Activated naive CD4-positive, alpha-beta T cell (primary cell): ENCODE data around the gene AVPR1B.
"Not testable (repeated sequence)": the region's sequence is repeated elsewhere in the genome, so short reads cannot be mapped to it uniquely, and the experiment has no call there.

Experiments used
- DNase-seq, 4 experiments: peaks; one replicate each; lab custom pipeline; 2025; lab: John Stamatoyannopoulos, UW

The AVPR1B gene

GRCh38 chr1:206080026-206080820 lies 37.0 kb downstream of the AVPR1B start:
- DNase-seq: no peak

- DNase-seq: no peak
Observed at GRCh38 chr1:206079135-206079534, 38.1 kb downstream of the AVPR1B start.

DNA sequence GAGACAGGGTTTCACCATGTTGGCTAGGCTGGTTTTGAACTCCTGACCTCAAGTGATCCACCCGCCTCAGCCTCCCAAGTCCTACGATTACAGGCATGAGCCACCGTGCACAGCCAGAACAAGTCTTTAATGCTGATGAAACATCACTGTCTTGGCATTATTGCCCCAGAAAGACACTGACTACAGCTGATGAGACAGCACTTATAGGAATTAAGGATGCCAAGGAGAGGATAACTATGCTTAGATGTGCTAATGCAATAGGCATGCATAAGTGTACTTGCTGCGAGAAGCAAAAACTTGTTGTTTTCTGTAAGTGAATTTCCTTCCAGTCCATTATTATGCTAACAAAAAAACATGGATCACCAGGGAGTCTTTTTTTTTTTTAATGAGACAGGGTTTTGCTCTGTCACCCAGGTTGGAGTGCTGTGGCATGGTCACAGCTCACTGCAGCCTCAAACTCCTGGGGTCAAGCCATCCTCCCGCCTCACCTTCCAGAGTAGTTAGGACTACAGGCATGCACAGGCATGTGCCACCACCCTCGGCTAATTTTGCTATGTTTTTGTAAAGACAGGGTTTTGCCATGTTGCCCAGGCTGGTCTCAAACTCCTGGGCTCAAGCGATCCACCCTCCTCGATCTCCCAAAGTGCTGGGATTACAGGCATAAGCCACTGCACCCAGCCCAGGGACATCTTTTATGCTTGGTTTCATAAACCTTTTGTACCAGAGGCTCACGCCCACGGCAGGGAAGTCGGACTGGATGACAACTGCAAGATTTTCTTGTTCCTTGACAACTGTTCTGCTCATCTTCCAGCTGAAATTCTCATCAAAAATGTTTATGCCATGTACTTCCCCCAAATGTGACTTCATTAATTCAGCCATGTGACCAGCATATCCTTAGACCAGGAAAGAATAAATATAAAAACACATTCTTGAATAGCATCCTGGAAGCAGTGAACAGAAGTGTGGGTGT lies 41.1 kb downstream of the AVPR1B start:
- no peak for DNase-seq

DNA sequence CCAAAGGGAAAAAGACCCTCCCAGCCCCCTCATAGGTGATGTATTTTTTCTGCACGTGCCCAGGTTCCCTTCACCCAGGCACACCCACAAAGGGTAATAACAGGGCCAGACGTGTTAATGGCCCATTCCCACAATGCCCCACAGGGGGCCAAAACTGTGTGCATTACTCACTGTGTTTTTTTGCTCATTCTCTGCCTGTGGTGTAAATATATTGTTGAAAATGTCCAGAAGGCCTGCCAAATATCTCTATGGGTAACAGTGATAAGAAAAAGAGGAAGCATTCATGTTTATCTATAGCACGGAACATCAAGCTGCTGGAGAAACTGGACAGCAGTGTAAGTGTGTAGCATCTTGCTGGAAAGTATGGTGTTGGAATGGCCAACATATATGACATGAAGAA lies 42.3 kb downstream of the AVPR1B start:
- no peak for DNase-seq

GRCh38 chr1:206070627-206071304 lies 46.4 kb downstream of the AVPR1B start:
- DNase-seq: no peak

- DNase-seq: no peak
Observed at GRCh38 chr1:206068314-206068713, 48.9 kb downstream of the AVPR1B start.

- no peak for DNase-seq
Observed at GRCh38 chr1:206067486-206068227, 49.5 kb downstream of the AVPR1B start.

GRCh38 chr1:206066479-206067171 lies 50.6 kb downstream of the AVPR1B start:
- no peak for DNase-seq

GRCh38 chr1:206065547-206066145 lies 51.5 kb downstream of the AVPR1B start:
- no peak for DNase-seq

DNA sequence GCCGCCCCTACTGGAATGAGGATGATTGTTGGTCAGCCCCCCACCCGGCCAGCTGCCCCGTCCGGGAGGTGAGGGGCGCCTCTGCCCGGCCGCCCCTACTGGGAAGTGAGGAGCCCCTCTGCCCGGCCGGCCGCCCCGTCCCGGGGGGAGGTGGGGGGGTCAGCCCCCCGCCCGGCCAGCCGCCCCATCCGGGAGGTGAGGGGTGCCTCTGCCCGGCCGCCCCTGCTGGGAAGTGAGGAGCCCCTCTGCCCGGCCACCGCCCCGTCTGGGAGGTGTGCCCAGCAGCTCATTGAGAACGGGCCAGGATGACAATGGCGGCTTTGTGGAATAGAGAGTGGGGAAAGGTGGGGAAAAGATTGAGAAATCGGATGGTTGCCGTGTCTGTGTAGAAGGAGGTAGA lies 52.7 kb downstream of the AVPR1B start:
- not testable (repeated sequence) for DNase-seq

DNA sequence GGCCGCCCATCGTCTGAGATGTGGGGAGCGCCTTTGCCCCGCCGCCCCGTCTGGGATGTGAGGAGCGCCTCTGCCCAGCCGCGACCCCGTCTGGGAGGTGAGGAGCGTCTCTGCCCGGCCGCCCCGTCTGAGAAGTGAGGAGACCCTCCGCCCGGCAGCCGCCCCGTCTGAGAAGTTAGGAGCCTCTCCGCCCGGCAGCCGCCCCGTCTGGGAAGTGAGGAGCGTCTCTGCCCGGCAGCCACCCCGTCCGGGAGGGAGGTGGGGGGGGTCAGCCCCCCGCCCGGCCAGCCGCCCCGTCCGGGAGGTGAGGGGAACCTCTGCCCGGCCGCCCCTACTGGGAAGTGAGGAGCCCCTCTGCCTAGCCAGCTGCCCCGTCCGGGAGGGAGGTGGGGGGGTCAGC lies 53.2 kb downstream of the AVPR1B start:
- not testable (repeated sequence) for DNase-seq

- no peak for DNase-seq
Observed at GRCh38 chr1:206062464-206062863, 54.7 kb downstream of the AVPR1B start.

DNA sequence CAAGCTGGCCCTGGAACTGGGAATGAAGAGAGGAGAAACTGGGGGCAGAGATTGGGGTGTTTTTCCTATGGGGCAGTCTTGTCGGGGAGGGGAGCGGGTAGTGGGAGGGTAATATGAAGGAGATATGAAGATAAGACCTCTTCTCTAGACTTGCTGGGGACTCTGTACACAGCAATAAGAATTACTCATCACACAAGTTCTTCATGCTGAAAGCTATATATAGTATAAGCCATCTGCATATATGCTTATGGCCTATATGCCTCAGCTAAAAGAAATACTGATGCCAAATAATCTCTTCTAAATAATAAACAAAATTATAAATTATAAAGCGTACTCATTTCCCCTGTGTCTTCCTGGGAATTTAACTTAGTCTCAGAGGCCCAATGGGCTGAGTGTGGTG lies 56.3 kb downstream of the AVPR1B start:
- no peak for DNase-seq
